Nucleus accumbens (tissue), 56 donors: ENCODE results near the gene MYO5B.
"Not testable (repeated sequence)": the region's sequence is repeated elsewhere in the genome, so short reads cannot be mapped to it uniquely, and the experiment has no call there.

Experiments
- DNase-seq, 56 donors: peaks; one replicate each; lab custom pipeline; 2025; lab: John Stamatoyannopoulos, UW

Gene MYO5B

DNA sequence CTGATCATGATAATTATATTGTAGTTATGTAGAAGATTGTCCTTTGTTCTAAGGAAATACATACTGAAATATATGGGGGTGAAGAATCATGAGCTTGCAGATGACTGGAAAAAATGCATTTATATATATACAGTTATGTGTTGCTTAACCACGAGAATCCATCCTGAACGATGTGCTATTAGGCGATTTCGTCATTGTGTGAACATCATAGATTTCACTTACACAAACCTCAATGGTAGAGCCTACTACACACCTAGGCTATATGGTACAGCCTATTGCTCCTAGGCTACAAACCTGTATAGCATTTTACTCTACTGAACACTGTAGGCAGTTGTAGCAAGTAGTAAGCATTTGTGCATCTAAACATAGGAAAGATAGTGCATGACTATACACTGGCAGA, 379.0 kb downstream of the MYO5B start:
- DNase-seq: no peak

GRCh38 chr18:49814147-49814499, 380.8 kb downstream of the MYO5B start:
- peak in 22 of 56 donors; percentile 38 to 72 (median 65) for DNase-seq

DNA sequence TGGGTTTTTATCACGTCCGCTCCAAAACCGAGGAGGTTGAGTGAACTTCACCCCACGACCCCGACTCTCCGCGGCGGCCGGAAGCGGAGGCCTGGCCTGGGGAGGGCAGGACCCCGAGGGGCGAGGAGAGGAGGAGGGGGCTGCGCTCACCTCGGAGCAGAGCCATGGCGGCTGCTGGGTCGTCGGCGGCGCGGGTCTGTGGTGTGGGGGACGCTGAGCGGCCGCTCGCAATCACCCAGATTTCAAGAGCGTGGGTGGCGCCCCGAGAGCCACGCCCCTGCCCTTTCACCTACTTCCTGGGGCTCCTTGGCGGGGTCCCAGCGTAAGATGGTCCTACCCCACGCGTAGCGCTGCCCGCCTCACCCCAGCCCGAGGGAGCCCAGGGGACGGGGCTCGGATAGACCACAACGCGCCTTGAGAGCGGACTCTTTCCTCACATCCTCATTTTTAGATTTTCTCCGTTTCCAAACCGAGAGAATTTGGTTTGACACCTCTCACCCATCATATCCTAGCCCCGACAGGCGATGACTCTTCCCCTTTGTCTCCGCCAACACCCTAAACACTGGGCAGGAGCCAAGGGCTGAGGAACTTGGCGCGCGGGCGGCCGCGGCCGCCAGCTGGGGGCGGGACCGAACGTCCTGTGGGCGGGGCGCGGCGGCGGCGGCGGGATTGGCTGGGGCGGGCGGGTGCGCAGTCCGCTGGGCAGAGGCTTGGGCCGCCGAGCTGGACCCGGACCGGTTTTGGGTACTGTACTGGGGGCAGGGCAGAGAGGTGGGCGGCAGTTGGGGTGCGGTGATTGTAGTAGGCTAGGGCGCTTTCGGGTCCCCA, 381.4 kb downstream of the MYO5B start, which contains the start of gene ACAA2:
TSS of gene ACAA2 (minus strand) at position 215 of the 828 bp plus-strand sequence. CDS start at position 166, 49 bp downstream.
- peak in 55 of 56 donors; percentile 22 to 92 (median 81) for DNase-seq

DNA sequence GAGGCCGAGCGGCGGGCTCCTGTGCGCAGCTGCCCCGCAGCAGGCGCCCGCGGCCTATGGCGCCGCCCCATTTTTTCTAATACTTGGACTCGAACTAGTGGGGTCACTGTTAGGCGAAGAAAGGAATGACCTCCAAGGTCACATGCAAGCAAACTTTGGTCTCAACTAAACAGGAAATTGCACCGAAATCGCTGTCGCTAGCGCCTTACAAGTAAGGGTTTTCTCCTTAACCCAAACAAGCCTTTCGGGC, 382.0 kb downstream of the MYO5B start:
- peak in 26 of 56 donors; percentile 10 to 70 (median 40) for DNase-seq

DNA sequence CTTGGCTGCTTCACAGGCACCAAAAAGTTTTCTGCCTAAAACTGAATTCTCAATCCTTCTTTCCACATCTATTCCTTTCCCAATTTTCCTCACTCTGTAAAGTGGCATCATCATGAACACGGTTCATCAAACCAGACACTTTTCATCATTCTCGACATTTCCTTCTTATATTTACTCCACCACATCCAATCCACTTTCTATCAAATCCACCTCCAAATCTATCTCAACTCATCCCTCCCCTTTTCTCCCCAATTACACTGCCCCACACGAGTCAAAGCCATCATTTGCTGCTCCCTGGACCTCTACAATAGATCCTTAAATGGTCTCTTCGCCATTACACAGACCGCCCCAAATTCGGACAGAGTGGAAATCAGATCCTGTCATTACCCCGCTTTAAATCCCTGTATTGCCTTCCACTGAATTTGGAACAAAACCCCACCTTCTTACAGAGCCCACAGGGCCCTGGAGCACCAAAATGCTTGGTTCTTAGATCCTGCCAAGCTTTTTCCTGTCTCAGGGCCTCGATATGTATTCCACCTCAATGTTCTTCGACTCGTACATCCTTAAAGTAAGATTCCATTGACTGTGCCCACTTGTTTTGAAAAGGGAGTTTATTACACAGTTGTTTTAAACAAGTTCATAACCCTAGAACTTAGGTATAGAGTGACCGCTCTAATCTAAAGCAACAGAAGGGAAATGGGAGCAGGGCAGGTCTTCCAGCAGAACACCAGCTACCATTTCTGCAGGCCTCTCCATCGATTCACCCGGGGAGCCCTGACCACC, 382.5 kb downstream of the MYO5B start:
- DNase-seq: peak in 1 of 56 donors; percentile 7

- no peak for DNase-seq
Measured at GRCh38 chr18:49811151-49811938, 383.6 kb downstream of the MYO5B start.

DNA sequence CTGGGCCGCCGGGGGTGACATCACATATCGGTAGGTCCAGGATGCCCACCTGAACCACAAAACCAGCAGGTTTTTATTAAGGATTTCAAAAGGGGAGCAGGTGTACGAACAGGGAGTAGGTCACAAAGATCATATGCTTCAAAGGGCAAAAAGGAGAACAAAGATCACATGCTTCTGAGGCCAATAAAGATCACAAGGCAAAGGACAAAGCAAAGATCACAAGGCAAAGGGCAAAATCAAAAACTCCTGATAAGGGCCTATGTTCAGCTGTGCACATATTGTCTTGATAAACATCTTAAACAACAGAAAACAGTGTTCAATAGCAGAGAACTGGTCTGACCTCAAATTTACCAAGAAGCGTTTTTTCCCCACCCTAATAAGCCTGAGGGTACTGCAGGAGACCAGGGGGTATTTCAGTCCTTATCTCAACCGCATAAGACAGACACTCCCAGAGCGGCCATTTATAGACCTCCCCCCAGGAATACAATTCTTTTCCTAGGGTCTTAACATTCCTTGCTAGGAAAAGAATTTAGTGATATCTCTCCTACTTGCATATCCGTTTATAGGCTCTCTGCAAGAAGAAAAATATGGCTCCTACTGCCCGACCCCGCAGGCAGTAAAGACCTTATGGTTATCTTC, 386.3 kb downstream of the MYO5B start:
- DNase-seq: not testable (repeated sequence)

- no peak for DNase-seq
Measured at GRCh38 chr18:49804096-49804495, 390.9 kb downstream of the MYO5B start.

- DNase-seq: no peak
Measured at GRCh38 chr18:49802623-49803022, 392.3 kb downstream of the MYO5B start.

- DNase-seq: not testable (repeated sequence)
Measured at GRCh38 chr18:49800491-49800890, 394.5 kb downstream of the MYO5B start.

DNA sequence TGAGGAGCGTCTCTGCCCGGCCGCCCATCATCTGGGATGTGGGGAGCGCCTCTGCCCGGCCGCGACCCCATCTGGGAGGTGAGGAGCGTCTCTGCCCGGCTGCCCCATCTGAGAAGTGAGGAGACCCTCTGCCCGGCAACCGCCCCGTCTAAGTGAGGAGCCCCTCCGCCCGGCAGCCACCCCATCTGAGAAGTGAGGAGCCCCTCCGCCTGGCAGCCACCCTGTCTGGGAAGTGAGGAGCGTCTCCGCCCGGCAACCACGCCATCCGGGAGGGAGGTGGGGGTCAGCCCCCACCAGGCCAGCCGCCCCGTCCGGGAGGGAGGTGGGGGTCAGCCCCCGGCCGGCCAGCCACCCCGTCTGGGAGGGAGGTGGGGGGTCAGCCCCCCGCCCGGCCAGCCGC, 395.1 kb downstream of the MYO5B start:
- not testable (repeated sequence) for DNase-seq

GRCh38 chr18:49798001-49798400, 396.9 kb downstream of the MYO5B start:
- DNase-seq: no peak

DNA sequence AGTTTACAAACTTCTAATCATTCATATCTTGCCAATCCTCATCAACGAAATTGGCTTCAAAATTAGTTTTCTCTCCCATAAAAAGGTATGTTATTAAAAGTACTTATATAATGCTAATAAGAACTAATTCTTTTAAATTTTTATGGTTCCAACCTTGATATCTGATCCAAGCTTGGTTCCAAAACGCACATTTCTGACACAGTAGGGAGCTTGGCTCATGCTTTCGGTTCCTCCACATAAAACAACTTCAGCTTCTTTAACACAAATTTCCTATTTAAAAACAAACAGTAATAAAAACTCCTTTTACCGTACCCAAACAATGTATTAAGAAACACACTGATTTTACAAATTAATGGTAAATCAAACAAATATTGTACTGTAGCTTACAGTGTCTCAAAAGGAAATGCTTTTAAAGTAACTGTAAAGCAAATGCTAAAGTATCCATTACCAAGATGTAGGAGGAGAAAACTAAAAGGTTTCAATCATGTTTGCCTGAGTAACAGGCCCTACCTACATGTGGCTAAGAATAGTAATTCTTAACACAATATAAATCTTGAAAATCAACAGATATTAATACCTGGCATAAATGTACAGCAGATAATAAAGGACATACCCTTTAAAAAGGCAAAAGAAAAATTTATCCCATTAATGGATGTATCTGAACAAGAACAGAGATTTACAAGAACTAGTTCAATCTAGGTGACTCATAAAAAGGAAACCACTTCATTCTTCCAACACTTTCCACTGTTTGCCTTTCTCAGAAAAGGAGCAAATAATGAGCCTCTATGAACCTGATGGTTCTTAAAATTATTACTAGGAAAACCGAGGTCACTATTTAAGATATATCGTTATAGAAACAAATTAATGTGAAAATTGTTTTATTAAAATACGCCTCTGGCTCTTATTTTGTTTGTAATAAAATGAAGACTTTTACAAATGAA, 399.1 kb downstream of the MYO5B start:
- DNase-seq: no peak

DNA sequence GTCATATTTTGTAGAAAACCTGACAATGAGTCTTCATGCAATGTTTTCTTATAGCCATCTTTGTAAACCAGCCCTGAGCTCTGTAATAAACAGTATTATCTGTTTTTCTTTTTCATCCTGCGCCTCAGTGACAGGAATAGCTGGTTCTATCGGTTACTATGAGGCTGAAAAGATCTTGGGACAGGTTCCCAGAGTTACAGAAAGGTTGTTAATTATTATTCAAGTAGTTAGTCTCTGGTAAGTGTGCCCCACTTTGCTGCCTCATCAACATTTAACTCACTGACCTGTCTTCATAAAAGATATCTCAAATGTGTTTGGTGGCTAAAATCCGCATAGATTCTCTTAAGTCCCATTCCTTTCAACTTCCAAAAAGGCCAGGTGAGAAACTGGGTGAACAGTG, 400.2 kb downstream of the MYO5B start:
- no peak for DNase-seq

DNA sequence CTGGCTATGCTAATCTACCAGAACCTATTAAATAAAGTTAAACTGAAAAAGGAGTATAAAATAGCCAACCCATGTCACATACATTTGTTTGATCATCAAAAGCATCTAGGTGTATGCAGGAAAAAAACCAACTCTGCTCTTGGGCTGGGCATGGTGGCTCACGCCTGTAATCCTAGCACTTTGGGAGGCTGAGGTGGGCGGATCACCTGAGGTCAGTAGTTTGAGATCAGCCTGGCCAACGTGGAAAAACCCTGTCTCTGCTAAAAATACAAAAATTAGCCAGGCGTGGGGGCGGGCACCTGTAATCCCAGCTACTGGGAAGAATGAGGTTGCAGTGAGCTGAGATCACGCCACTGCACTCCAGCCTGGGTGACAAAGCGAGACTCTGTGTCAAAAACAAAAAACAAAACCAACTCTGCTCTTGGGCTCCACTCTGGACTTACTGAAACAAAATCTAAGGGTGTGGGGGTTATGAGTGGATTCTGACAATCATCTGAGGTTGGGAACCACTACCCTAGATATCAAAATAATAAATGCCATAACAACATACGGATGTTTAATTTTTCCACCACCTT, 405.3 kb downstream of the MYO5B start:
- not testable (repeated sequence) for DNase-seq

- no peak for DNase-seq
Measured at GRCh38 chr18:49788327-49788898, 406.5 kb downstream of the MYO5B start.

GRCh38 chr18:49786019-49786720, 408.8 kb downstream of the MYO5B start:
- no peak for DNase-seq
